ENCODE data around the gene SH3GL1.

SH3GL1 gene

DNA sequence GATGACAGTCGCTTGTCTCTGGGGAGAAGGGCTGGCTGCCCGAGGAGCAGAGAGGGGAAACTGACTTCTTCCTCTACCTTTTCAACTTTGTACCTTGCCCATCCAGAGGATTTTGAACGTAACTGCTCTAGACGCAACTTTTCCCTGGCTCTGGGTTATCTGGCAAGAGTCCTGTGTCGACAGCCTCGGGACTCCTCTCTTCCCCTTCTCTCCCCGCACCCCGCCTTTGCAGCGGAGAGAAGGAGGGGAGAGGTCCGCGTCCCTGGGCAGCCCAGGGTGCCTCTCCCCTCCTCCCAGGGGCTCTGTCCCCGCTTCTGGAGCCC is 574 bp downstream of the SH3GL1 start:
- DNase-seq (ENCODE audit: low read depth in 3 of 3), result peak in 1 of 3 experiments; percentile 6

DNA sequence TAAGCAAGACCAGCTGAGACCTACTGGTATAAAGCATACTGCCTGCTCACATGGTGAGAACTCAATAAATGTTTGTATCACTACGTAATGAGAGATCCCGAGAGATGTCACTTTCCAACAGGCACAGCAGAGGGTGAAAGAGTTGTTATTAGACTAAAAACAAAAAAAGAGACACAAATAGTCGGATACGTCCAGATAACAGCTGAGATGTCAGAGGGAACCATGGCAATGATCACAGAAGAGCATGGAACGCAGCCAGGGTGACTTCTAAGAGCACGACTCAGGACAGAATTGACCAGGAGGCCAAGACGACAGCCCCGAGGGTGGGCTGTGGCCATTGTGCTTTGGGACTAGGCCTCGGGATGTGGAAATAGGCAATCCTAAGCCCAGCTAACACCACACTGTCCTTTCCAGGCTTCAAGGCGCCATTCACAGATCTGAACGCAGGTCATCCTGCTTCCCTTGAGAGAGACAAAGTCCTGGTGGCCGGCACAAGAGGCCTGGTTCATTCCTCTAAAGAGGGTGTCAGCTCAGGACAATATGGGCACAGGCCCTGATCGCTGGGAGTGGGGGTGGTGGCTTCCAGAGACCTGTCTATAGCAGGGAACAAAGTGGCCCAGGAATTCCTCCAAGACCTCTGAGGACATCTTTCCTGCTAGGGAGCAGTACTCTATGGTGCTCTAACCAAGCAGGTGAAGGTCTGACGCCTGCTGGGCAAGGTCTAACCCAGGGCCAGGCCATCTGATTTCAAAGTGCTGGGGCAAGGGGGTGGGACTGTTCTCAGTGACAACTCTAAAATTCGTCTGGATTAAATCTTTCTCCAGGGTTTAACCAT is 3.2 kb downstream of the SH3GL1 start:
- DNase-seq (ENCODE audit: low read depth in 3 of 3), result no peak

- no peak for DNase-seq (ENCODE audit: low read depth in 3 of 3)
Observed at GRCh38 chr19:4393947-4394590, 6.3 kb downstream of the SH3GL1 start.

DNA sequence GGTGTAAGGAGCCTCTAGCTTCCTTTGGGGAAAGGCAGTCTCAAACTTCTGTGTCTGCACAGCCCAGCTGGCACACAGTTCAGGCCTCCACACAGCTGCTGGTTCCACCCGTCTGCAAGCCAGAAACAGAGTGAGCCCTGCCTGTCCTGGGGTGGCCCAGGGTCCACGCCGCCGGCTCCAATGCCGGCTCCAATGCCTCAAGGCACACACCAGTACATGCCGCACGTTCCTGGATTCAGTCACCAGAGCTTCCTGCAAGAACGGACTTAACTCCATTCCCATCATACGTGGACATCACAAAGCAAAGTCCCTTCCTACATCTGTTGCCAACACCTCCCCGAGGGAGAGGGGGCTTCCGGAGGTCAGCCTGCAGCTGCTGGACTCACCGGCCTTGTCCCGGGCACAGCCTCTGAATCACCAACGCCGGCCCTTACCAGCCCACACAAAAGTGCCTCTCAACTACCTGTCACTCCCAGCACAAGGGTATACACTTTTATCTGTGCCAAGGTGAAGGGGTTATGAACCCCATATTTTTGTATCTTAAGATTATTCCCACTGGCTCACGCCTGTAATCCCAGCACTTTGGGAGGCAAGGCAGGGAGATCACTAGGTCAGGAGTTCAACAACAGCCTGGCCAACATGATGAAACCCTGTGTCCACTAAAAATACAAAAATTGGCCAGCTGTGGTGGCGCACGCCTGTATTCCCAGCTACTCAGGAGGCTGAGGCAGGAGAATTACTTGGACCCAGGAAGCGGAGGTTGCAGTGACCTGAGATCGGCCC is 8.5 kb downstream of the SH3GL1 start:
- no peak for DNase-seq (ENCODE audit: low read depth in 3 of 3)

DNA sequence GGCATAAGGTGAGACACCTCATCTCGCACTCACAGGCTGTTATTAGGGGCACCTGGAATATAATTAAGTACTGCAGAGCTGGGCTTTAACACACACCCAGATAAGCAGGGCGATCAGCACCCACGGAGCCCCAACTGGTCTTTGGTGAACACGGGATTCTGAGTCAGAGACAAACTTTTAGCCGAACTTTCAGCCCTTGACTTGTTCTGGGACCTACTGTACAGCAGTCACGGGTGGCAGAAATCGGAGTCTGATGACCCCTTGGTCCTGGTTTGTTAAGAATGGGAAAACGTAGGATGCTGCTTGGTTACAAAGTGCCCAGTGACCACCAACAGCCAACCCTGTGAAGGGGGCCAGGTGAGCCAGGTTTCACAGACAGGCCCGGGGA is 9.0 kb downstream of the SH3GL1 start:
- no peak for DNase-seq (ENCODE audit: low read depth in 3 of 3)

- no peak for DNase-seq (ENCODE audit: low read depth in 3 of 3)
Observed at GRCh38 chr19:4390567-4391305, 9.6 kb downstream of the SH3GL1 start.

- no peak for DNase-seq (ENCODE audit: low read depth in 3 of 3)
Observed at GRCh38 chr19:4390017-4390566, 10.3 kb downstream of the SH3GL1 start.

GRCh38 chr19:4389511-4390016 is 10.8 kb downstream of the SH3GL1 start:
- DNase-seq (ENCODE audit: low read depth in 3 of 3), result no peak

DNA sequence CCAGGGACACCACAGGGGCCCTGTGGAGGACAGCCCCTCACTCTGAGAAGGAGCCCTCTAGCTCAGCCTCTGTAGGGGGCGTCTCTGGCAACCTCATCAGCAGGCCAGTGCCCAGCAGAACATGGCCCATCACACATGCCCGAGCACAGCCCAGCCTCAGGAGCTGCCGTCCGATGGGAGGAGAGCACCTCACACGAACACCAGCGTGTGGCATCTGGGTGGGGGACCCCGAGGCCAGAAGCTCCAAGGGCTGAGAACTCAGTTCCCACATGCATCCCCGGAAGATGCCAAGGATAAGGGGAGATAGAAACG is 11.3 kb downstream of the SH3GL1 start:
- no peak for DNase-seq (ENCODE audit: low read depth in 3 of 3)

DNA sequence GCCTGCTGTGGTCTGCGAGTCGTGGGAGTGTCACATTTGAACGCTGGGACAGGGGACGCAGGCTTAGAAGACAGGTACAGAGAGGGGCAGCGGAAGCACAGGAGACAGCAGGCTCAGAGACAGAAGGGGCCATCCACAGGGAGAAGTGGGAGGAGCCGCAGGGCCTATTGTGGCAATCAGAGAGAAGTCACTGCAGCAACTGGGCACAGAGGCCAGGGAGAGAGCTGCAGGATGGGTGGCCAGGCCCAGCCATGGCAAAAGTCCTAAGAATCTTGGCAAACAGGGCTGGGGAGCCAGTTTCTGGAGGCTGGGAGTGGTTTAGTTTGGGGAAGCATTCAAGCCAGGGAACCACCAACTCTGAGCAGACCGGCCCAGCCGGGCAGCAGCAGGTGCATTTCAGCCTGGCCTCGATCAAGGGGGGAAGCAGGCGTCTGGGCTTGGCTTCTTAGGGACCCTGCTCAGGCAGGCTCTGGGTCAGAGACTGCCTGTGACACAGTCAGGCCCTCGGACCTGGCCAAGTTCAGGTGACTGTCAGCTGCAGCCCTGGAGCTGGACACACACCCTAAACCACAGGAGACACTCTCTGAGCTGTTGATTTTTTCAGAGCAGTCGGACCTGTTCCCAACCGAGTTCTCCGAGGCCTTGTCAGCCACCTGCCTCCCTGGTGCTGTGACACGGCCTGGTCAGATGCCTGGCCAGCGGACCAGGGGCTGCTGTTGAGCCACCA is 11.8 kb downstream of the SH3GL1 start:
- no peak for DNase-seq (ENCODE audit: low read depth in 3 of 3)

DNA sequence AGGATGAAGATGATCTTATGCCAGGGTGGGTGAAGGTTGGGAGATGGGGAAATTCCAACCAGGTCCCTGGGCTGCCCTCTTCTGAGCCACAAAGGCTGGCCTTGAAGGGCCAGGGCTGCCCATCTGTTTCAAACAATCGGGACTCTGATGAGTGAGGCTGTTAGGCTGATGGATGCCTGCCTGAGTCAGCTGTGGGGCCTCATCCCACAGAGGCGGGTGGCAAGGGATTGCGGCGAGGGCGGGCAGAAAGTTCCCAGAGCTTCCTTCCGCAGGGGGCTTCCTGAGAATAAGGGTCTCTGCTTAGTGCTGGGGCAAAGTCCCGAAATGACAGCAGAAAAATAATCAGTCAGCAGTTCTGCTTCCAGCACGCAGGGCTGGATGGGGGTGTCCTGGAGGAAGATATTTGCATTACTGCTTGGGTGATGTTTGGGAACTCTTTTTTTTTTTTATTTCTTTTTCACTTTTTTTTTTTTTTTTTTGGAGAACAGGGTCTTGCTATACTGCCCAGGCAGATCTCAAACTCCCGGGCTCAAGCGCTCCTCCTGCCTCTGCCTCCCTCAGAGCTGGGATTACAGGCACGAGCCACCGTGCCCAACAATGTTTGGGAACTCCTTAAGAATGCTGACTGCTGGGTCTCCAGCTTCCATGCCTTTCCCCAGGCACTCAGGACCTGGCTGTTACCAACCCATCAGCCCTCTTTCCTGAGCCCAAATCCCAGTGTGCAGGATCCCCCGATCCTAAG is 14.1 kb downstream of the SH3GL1 start:
- DNase-seq (ENCODE audit: low read depth in 3 of 3), result no peak

DNA sequence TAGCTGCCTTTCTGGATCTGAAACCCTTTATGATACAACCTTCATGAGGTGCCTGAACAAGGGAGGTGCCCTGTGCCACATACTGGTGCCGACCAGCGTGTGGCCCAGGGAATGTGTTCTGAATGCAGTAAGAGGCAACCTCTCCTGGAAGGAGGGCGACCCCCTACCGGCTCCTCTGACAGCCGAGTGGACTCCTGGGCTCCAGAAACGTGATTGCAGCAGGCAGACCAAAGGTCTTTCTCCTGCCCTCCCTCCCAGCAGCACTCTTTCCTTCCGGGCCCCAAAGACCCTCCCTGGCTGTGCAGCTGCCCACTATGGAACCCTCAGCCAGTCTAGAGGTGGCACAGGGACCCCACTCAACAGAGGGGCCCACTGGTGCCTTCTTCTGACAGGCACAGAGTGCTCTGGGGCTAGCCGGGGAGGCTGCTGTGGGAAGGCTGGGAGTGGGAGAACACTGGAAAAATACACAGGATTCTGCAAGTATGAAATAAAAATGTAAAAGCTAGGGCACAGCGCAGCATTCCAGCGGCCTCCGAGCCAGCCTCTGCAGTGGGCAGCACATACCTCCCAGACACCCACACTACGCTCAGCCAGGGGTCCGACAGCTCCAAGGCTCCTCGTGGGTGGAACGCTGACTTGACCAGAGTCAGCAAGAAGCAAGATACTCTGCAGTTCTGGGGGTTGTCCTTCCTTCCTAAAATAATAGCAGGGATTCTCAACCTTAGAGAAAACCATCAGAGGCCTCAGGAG is 14.9 kb downstream of the SH3GL1 start:
- DNase-seq (ENCODE audit: low read depth in 3 of 3), result no peak

- DNase-seq (ENCODE audit: low read depth in 3 of 3), result peak in 2 of 3 experiments; percentile 16 to 44
Observed at GRCh38 chr19:4380254-4380727, 20.1 kb downstream of the SH3GL1 start.

DNA sequence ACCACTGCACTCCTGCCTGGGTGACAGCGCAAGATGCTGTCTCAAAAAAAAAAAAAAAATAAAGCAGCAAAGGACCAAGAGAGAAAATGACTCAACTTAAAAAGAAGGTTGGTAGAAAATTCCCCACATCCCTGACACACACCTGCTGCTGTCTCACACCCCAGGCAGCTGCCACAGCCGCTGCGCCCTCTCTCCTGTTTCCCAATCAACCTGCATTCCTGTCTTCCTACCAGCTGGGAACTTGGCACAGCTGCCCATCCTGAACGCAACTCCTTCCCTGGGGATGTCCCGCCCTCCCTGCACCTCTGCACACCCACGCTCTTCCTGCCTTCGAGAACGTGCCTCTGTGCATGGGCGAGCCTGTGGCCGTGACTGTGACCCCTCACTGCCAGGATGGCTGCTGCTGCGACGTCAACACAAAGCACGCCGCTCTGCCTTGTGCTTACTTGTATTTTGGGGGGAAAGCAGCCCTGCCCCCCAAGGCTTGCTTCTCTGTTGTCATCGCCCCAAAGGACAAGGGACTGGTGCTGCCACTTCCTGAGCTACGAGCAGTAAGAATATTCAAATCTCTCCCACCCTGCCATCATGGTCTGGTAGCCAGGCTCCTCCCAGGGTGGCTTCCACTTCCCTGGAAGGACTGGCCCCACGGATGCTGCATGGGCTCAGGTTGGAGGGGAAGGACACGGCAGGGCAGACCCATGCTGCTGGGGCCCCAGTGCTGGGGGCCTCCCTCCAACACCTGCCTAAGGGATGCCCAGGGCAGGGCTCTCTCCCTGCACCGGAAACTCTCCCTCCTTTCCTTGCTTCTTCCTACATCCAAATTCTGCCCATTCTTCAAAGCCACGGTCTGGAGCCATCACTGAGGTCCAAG is 20.7 kb downstream of the SH3GL1 start:
- DNase-seq (ENCODE audit: low read depth in 3 of 3), result peak in 1 of 3 experiments; percentile 46

DNA sequence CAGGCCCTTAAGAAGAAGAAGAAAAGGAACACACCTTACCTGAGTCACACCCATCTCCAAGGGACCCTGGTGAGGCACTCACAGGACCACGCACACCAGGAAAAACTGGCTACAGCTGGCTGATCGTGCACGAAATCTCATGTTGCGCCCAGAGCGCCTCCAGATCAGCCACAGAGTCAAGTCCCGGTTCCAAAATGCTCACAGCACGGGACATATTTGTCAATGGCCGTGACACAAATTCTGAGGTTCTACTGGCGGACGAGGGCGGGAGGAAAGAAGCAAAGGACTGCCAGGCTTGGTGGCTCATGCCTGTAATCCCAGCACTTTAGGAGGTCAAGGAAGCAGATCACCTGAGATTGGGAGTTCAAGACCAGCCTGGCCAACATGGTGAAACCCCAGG is 21.5 kb downstream of the SH3GL1 start:
- DNase-seq (ENCODE audit: low read depth in 3 of 3), result no peak

GRCh38 chr19:4376991-4377781 is 23.2 kb downstream of the SH3GL1 start:
- no peak for DNase-seq (ENCODE audit: low read depth in 3 of 3)

DNA sequence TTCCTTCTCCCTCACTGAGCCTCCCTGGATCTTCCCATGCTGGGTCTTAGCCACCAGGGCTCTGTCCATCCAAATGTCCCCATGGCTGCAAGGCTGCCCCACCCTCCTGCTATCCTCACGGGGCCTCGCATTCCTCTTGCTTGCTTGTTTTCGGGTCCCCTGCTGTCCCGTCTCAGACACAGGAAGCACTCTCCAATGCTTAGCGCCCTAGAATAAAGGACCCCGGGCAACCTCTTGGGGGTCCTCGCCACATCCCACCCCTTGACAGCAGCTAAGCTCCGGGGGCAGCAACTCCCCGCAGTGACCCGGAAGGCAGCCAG is 23.7 kb downstream of the SH3GL1 start:
- DNase-seq (ENCODE audit: low read depth in 3 of 3), result no peak

Data from stimulated activated CD4-positive, alpha-beta T cell treated with anti-CD3 and anti-CD28 coated beads, TNF-alpha, amount 100 ng/mL, for 24 hours (primary cell).